Transverse colon (tissue), 4 donors: ENCODE results near the gene MTCH2. TPM values are rescaled to one million over a fixed set of nuclear protein-coding genes. Genes with fewer than 3 reads are reported as not detected.

Experiments used
- DNase-seq: peaks from one replicate; pipeline ENCODE4 v3.0.0-alpha.2; 2019
- H3K27ac ChIP-seq, 4 donors: fragments of 200-600 bp; sonication (generic); 2 replicates each; pipeline ENCODE4 v1.5.1; 2016 to 2018; ENCODE audit warnings: inconsistent platforms in 4 of 4
- H3K27me3 ChIP-seq: fragments of 200-600 bp; sonication (generic); 2 replicates; pipeline ENCODE4 v1.5.1; 2017; ENCODE audit warnings: inconsistent platforms
- H3K36me3 ChIP-seq, 4 donors: fragments of 200-600 bp; sonication (generic); 2 replicates each; pipeline ENCODE4 v1.5.1; 2017 to 2019; ENCODE audit warnings: inconsistent platforms in 4 of 4
- H3K4me1 ChIP-seq, 4 donors: fragments of 200-600 bp; sonication (generic); 2 replicates each; pipeline ENCODE4 v1.5.1; 2017 to 2020; ENCODE audit warnings: inconsistent platforms in 4 of 4
- H3K4me3 ChIP-seq, 4 donors: fragments of 200-600 bp; sonication (generic); 1 replicate in 1 of 4; 2 replicates in 3 of 4; pipeline versions ENCODE4 v1.5.1 to v1.6.1; 2017 to 2019; ENCODE audit warnings: inconsistent platforms in 4 of 4
- H3K9me3 ChIP-seq, 2 donors: fragments of 200-600 bp; sonication (generic); 2 replicates each; pipeline ENCODE4 v1.5.1; 2017 to 2019; ENCODE audit warnings: inconsistent platforms in 2 of 2
- CTCF ChIP-seq, 5 experiments: fragments of 200-600 bp in 3 of 5; fragments of 450-650 bp in 2 of 5; sonication (generic) in 3 of 5; IDR thresholded peaks; 1 replicate in 2 of 5; 2 replicates in 3 of 5; pipeline ENCODE4 v1.5.1; 2016 to 2017; ENCODE audit warnings: antibody characterized with exemption in 5 of 5, inconsistent platforms in 3 of 5, mild to moderate bottlenecking in 2 of 5, moderate library complexity in 1 of 5
- EP300 ChIP-seq: sonication (generic); formaldehyde crosslinking; IDR thresholded peaks from one replicate; pipeline ENCODE4 v1.6.1; 2017; ENCODE audit warnings: antibody characterized with exemption, low read depth
- POLR2A ChIP-seq: fragments of 450-650 bp; IDR thresholded peaks from one replicate; pipeline ENCODE4 v1.6.1; 2016; ENCODE audit warnings: antibody characterized with exemption, mild to moderate bottlenecking, moderate library complexity
- POLR2AphosphoS5 ChIP-seq, 3 donors: sonication (generic); formaldehyde crosslinking; IDR thresholded peaks; one replicate each; pipeline ENCODE4 v1.6.1; 2016; ENCODE audit warnings: antibody characterized with exemption in 3 of 3
- WGBS, 2 donors: methylation state at CpG; one replicate each; pipeline ENCODE4 v1.1.5; 2018; ENCODE audit warnings: low coverage in 1 of 2; 5-methylcytosine and 5-hydroxymethylcytosine counted together
- in situ Hi-C, 4 donors: fragments of 200-750 bp; cut with MboI; loops; one replicate each; pipeline versions ENCODE4 v1.15.0 to v1.15.1; 2017; ENCODE audit warnings: low sequenced_read_pairs in 3 of 4, low pct_ligation_motif_present in 1 of 4, low pct_unique_long_range_greater_than_20kb in 1 of 4
- intact Hi-C: fragments of 100-400 bp; cut with DNase I; formaldehyde crosslinking; loops from one replicate; pipeline ENCODE4 v1.15.1; 2023; ENCODE audit warnings: low total_unique reads
- total RNA-seq, 4 donors: library from RNA; depleted of rRNA; stranded (reverse); fragments of >200 nt; gene quantifications; one replicate each; pipeline ENCODE4 v1.1.0, GENCODE V29; 2016

MTCH2 gene
- total RNA-seq, 4 donors from 2014 or later = 21.5 to 92.2 (median 61.0) TPM

- WGBS, 2 donors = 96 to 100% methylated on average over 2 of the region's 2 CpGs
- no peak for DNase-seq
- H3K27me3 ChIP-seq = no peaks in the 10 kb centered on the region
- H3K4me3 ChIP-seq = no peak overlapping the region
- H3K4me1 ChIP-seq = no peaks in the 10 kb centered on the region
- TF ChIP-seq POLR2A = no peak
- TF ChIP-seq POLR2AphosphoS5 (IDR thresholded peaks at IDR 0.05) = no peak
- TF ChIP-seq CTCF (IDR thresholded peaks at IDR 0.05) = no peak
- TF ChIP-seq EP300 = no peak
- in situ Hi-C loops = no loop called here
- intact Hi-C loops = no loop called here
- no peak overlapping the region for H3K27ac ChIP-seq
- no peaks in the 10 kb centered on the region for H3K36me3 ChIP-seq
- no peaks in the 10 kb centered on the region for H3K9me3 ChIP-seq
These were observed 18.9 kb upstream of the MTCH2 start for GRCh38 chr11:47661245-47661644.

- no peak overlapping the region for H3K27ac ChIP-seq
- no peak overlapping the region for H3K4me3 ChIP-seq
- 69 to 84% methylated on average over 3 to 4 of the region's 4 CpGs for WGBS, 2 donors
- intact Hi-C loops (no loop called here), in situ Hi-C loops (no loop called here)
- H3K9me3 ChIP-seq = no peaks in the 10 kb centered on the region
- H3K27me3 ChIP-seq = no peaks in the 10 kb centered on the region
- no peaks in the 10 kb centered on the region for H3K4me1 ChIP-seq
- no peak for DNase-seq
- H3K36me3 ChIP-seq = no peaks in the 10 kb centered on the region
- TF ChIP-seq CTCF (IDR thresholded peaks at IDR 0.05) (no peak), EP300 (no peak), POLR2AphosphoS5 (IDR thresholded peaks at IDR 0.05) (no peak), POLR2A (no peak)
These were observed 16.9 kb upstream of the MTCH2 start for GRCh38 chr11:47659276-47659675.

- Histone ChIP-seq H3K27me3 (no peaks in the 10 kb centered on the region), H3K4me1 (no peaks in the 10 kb centered on the region), H3K27ac (no peak overlapping the region), H3K9me3 (peaks cover 0 to 3% of the 10 kb centered on the region in 2 donors), H3K4me3 (no peak overlapping the region), H3K36me3 (no peaks in the 10 kb centered on the region)
- DNase-seq = no peak
- TF ChIP-seq POLR2A (no peak), CTCF (IDR thresholded peaks at IDR 0.05) (no peak), POLR2AphosphoS5 (IDR thresholded peaks at IDR 0.05) (no peak), EP300 (no peak)
- intact Hi-C loops (no loop called here), in situ Hi-C loops (no loop called here)
- WGBS, 2 donors = 76 to 77% methylated on average over 3 to 6 of the region's 6 CpGs
These were observed 14.0 kb upstream of the MTCH2 start for GRCh38 chr11:47656260-47656885.

GRCh38 chr11:47651818-47652469 is 9.6 kb upstream of the MTCH2 start:
- H3K4me3 ChIP-seq = no peak overlapping the region
- intact Hi-C loops (no loop called here), in situ Hi-C loops (no loop called here)
- no peaks in the 10 kb centered on the region for H3K36me3 ChIP-seq
- 96 to 97% methylated on average over 4 to 5 of the region's 5 CpGs for WGBS, 2 donors
- no peak for DNase-seq
- no peak for TF ChIP-seq POLR2AphosphoS5 (IDR thresholded peaks at IDR 0.05)
- no peak for TF ChIP-seq EP300
- no peak for TF ChIP-seq POLR2A
- TF ChIP-seq CTCF (IDR thresholded peaks at IDR 0.05) = no peak
- no peaks in the 10 kb centered on the region for H3K27me3 ChIP-seq
- no peak overlapping the region for H3K27ac ChIP-seq
- no peaks in the 10 kb centered on the region for H3K4me1 ChIP-seq
- peaks cover 0 to 3% of the 10 kb centered on the region in 2 donors for H3K9me3 ChIP-seq
